Measurements from ENCODE around the gene MPL. TPM values are rescaled to one million over a fixed set of nuclear protein-coding genes. Genes with fewer than 3 reads are reported as not detected.

MPL gene
- total and polyA plus RNA-seq, 3 donors (not counting 1 experiment from before 2014, with no cell fraction given): 0.07 to 0.49 (median 0.17) TPM

Small RNA genes within 50 kb of the gene (microRNA-seq; reads per million reads assigned to microRNA genes)
- 0.99 reads per million for gene MIR6734 (ENCODE audit: borderline number of aligned reads)

Other genes starting within 250 kb of the MPL start
- 100 to 1,000 TPM in 1 of 2 donors, 10 to 100 TPM in 1; 56.5 to 115 TPM for gene EBNA1BP2, start 165.5 kb upstream of the MPL start, total RNA-seq
- 126 TPM for gene EBNA1BP2, start 165.5 kb upstream of the MPL start, polyA plus RNA-seq
- gene CFAP57, start 165.5 kb upstream of the MPL start, total RNA-seq: under 1 TPM; 0.26 to 0.50 TPM
- 0.14 TPM for gene CFAP57, start 165.5 kb upstream of the MPL start, polyA plus RNA-seq
- gene TMEM125, start 67.8 kb upstream of the MPL start, total RNA-seq: 1 to 10 TPM in 1 of 2 donors, under 1 TPM in 1; 0.67 to 5.1 TPM
- 2.2 TPM for gene TMEM125, start 67.8 kb upstream of the MPL start, polyA plus RNA-seq
- 1 to 10 TPM; 7.0 to 7.2 TPM for gene C1orf210, start 52.2 kb upstream of the MPL start, total RNA-seq
- gene C1orf210, start 52.2 kb upstream of the MPL start, polyA plus RNA-seq: 7.6 TPM
- gene TIE1, start 36.8 kb upstream of the MPL start, total RNA-seq: not detected
- gene TIE1, start 36.8 kb upstream of the MPL start, polyA plus RNA-seq: not detected
- gene CDC20, start 21.2 kb downstream of the MPL start, total RNA-seq: 100 to 1,000 TPM in 1 of 2 donors, 1 to 10 TPM in 1; 1.7 to 121 TPM
- 215 TPM for gene CDC20, start 21.2 kb downstream of the MPL start, polyA plus RNA-seq
- gene ELOVL1, start 30.2 kb downstream of the MPL start, total RNA-seq: 100 to 1,000 TPM in 1 of 2 donors, 10 to 100 TPM in 1; 34.7 to 137 TPM
- gene ELOVL1, start 30.2 kb downstream of the MPL start, polyA plus RNA-seq: 264 TPM
- 10 to 100 TPM; 34.7 to 44.3 TPM for gene MED8, start 52.0 kb downstream of the MPL start, total RNA-seq
- gene MED8, start 52.0 kb downstream of the MPL start, polyA plus RNA-seq: 20.4 TPM
- gene SZT2, start 52.1 kb downstream of the MPL start, total RNA-seq: 10 to 100 TPM; 31.2 to 50.1 TPM
- 7.6 TPM for gene SZT2, start 52.1 kb downstream of the MPL start, polyA plus RNA-seq
- gene HYI, start 116.1 kb downstream of the MPL start, total RNA-seq: 10 to 100 TPM; 11.9 to 12.0 TPM
- gene HYI, start 116.1 kb downstream of the MPL start, polyA plus RNA-seq: 22.3 TPM
- gene PTPRF, start 193.1 kb downstream of the MPL start, total RNA-seq: 100 to 1,000 TPM; 152 to 200 TPM
- 131 TPM for gene PTPRF, start 193.1 kb downstream of the MPL start, polyA plus RNA-seq

All from mammary epithelial cell (primary cell).